RWPE1 (cell line): ENCODE data around the gene NEK10.

Experiments
- CTCF ChIA-PET: fragments of 350-600 bp; sonication (Branson Sonifier 250); formaldehyde crosslinking; extraction: SDS; loops from one replicate; lab custom pipeline; 2021; lab: Yijun Ruan, JAX
- POLR2A ChIA-PET: fragments of 400-600 bp; formaldehyde crosslinking; extraction: SDS; loops from one replicate; lab custom pipeline; 2020; ENCODE audit warnings: antibody characterized with exemption; ENCODE audit not compliant: low non-redundant PET; lab: Yijun Ruan, JAX
- DNase-seq: peaks from one replicate; pipeline ENCODE4 v3.0.0; 2012; ENCODE audit warnings: low spot score
- H3K27ac ChIP-seq: fragments of 450-650 bp; 2 replicates; pipeline ENCODE4 v1.5.1; 2017
- CTCF ChIP-seq: fragments of 450-650 bp; conservative IDR thresholded peaks from 2 replicates; pipeline ENCODE4 v1.5.1; 2017; ENCODE audit warnings: low read depth, mild to moderate bottlenecking

Gene NEK10

GRCh38 chr3:27384191-27384590 is 15.0 kb upstream of the NEK10 start:
- H3K27ac ChIP-seq: no peak overlapping the region
- ChIA-PET POLR2A (no interaction called here), CTCF (no interaction called here)
- no peak for DNase-seq
- TF ChIP-seq CTCF: no peak

DNA sequence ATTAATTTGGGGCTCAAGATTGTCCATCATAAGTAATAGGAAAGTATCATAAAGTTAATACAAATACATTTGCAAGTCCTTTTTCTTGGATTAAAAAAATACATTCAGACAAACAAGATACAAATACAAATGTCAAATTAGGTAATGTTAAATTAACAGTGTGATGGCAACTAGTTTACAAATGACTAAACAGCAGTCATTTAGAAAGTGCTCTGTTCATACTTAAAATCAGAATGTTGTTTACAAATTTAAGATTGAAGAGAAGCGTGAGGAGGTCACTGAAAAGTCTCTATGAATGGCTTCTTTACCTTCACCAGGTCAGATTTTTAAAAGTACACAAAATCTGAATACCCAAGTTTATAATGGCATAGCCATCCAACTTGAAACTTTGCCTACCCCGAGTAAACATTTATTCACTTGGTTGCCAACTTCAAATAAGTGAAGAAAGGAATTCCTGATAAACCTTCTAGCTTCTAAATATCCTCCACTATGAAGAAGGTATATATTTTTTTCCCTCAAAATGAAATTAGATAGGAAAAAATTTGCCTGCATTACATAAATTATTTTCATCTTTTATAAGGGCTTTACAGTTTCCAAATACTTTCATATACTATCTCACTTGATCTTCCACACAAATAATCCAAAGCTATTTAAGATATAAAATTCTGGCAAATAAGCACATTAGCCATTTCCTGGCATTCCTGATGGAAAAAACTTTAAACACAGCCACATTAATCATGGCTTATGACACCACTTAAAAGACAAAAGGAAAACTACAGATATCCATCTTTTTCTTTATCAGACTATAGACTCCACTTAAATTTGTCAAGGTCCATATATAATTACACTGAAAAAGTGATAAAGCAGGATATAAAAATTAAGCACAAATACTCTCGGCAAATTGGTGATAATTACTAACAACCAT is 11.5 kb upstream of the NEK10 start:
- no peak overlapping the region for H3K27ac ChIP-seq
- DNase-seq: no peak
- ChIA-PET POLR2A (no interaction called here), CTCF (interaction anchor here (0.6 kb wide), 1 partner anchor 9 kb away, joined by 3 read pairs; no protein-coding TSS in a partner anchor)
- no peak for TF ChIP-seq CTCF

- no peak overlapping the region for H3K27ac ChIP-seq
- CTCF ChIA-PET: no interaction called here
- POLR2A ChIA-PET: no interaction called here
- no peak for TF ChIP-seq CTCF
- no peak for DNase-seq
These were observed 9.1 kb upstream of the NEK10 start for GRCh38 chr3:27378331-27378730.

- no peak for DNase-seq
- no peak overlapping the region for H3K27ac ChIP-seq
- no peak for TF ChIP-seq CTCF
- CTCF ChIA-PET: no interaction called here
- POLR2A ChIA-PET: no interaction called here
These were observed 7.1 kb upstream of the NEK10 start for GRCh38 chr3:27376109-27376772.

- POLR2A ChIA-PET: interaction anchor here (0.6 kb wide), 1 partner anchor 82 kb away, joined by 4 read pairs; no protein-coding TSS in a partner anchor
- no peak for TF ChIP-seq CTCF
- CTCF ChIA-PET: no interaction called here
- no peak overlapping the region for H3K27ac ChIP-seq
- no peak for DNase-seq
These were observed 3.1 kb downstream of the NEK10 start for GRCh38 chr3:27366062-27366591.
